Lower lobe of right lung (tissue), 2 donors: ENCODE measurements around the gene ADAP2. TPM values are rescaled to one million over a fixed set of nuclear protein-coding genes. Genes with fewer than 3 reads are reported as not detected.
"Not testable (repeated sequence)": the region's sequence is repeated elsewhere in the genome, so short reads cannot be mapped to it uniquely, and the experiment has no call there.

Experiments
- ATAC-seq, 2 donors: fragments of 200-7000 bp; cut with Tn5 transposase; one replicate each; pipeline ENCODE4 v1.9.1; 2020 to 2022; ENCODE audit warnings: mild to moderate bottlenecking in 2 of 2, moderate library complexity in 2 of 2
- DNase-seq: peaks from one replicate; pipeline ENCODE4 v3.0.0-alpha.2; 2020
- H3K27ac ChIP-seq: fragments of 200-600 bp; one replicate; pipeline ENCODE4 v1.8.0; 2022
- H3K27me3 ChIP-seq: fragments of 200-600 bp; one replicate; pipeline ENCODE4 v1.8.0; 2022; ENCODE audit warnings: low read depth
- H3K36me3 ChIP-seq: fragments of 200-600 bp; one replicate; pipeline ENCODE4 v1.8.0; 2022; ENCODE audit warnings: mild to moderate bottlenecking
- H3K4me1 ChIP-seq: fragments of 200-600 bp; one replicate; pipeline ENCODE4 v1.8.0; 2022
- H3K4me3 ChIP-seq: fragments of 200-600 bp; one replicate; pipeline ENCODE4 v1.8.0; 2022; ENCODE audit warnings: mild to moderate bottlenecking
- H3K9me3 ChIP-seq: fragments of 200-600 bp; one replicate; pipeline ENCODE4 v1.8.0; 2022
- intact Hi-C: fragments of 100-400 bp; cut with DNase I; formaldehyde crosslinking; loops from one replicate; pipeline ENCODE4 v1.11.0; 2022
- total RNA-seq: library from RNA; stranded (reverse); fragmentation: NEBNext Ultra II Directional; extraction: Animal tissue kit (Norgen Biotek cat#: 25700); gene quantifications from one replicate; pipeline ENCODE4 v1.2.1, GENCODE V29; 2021
- TF ChIP-seq, protein P1 (sequence below): fragments of 200-600 bp; IDR thresholded peaks from one replicate; pipeline ENCODE4 v1.8.0; 2022; ENCODE audit warnings: antibody characterized with exemption, mild to moderate bottlenecking
- donor health status: DM: no; HTN: yes; CAD: no; lungs with severe emphysema.

The ADAP2 gene
- total RNA-seq, 1 donor from 2014 or later: 31.5 TPM

DNA sequence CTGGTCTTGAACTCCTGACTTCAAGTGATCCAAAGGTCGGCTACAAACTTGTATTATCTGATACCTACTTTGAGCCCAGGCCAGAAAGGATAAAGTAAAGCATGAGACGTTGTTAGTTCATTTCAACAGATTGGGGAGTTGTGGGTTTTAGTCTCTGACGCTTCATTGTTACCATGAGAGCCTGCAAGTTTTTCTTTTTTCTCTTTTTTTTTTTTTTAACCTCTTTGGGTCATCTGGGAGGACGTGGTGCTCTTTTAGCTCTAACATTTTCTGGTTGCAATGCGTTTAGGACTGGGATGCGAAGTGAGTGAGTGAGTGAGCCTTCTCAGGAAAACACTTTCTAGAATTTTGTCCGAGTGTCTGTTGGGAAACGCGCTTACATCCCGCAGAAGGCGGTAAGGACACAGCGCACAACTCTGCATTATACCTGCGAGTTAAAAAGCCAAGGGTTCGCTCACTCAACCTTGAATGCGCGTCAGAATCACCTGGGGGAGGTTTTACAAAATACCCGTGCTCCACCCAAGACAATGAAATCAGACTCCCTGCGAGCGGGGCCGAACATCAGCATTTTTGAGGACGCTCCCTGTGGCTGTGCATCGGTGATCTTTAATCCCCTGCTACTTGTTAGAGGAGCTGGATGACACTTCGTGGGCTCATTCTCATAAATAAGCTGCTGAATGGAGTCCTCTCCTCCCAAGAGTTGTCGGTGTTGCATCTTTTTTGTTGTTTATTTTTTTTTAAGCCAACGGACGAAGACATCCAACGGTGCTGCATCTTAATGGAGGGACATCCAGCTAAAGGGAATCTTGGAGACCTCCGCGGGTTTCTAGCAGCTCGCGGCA lies 48.5 kb downstream of the ADAP2 start:
- intact Hi-C loops: no loop called here

DNA sequence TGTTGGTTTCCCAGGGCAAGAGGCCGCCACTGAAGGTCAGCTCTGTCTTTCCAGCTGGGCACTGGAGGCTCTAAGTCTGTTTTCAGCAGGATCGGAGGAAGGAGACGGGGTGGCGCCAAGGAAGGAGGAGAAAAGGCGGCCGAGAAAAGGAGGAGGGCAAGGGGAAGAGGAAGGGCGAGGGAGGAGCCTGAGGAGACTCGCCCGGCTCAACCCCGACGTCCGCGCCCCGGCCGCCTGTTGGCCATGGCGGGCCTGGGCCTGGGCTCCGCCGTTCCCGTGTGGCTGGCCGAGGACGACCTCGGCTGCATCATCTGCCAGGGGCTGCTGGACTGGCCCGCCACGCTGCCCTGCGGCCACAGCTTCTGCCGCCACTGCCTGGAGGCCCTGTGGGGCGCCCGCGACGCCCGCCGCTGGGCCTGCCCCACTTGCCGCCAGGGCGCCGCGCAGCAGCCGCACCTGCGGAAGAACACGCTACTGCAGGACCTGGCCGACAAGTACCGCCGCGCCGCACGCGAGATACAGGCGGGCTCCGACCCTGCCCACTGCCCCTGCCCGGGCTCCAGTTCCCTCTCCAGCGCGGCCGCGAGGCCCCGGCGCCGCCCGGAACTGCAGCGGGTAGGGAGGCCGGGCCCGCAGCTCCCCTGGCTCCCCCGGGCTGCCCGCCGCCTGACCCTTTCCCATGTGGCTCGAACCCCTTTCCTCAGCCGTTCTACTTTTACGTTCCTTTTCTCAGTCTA lies 49.3 kb downstream of the ADAP2 start, which contains the start of gene RNF135:
TSS of gene RNF135 (plus strand) at position 209 of the 737 bp plus-strand sequence. CDS start at position 244, 35 bp downstream.
- no peaks in the 10 kb centered on the region for H3K9me3 ChIP-seq
- H3K4me3 ChIP-seq: peak within 1 kb of the TSS; percentile 84
- ATAC-seq: peak; percentile 96 to 98
- TF ChIP-seq, protein P1, sequence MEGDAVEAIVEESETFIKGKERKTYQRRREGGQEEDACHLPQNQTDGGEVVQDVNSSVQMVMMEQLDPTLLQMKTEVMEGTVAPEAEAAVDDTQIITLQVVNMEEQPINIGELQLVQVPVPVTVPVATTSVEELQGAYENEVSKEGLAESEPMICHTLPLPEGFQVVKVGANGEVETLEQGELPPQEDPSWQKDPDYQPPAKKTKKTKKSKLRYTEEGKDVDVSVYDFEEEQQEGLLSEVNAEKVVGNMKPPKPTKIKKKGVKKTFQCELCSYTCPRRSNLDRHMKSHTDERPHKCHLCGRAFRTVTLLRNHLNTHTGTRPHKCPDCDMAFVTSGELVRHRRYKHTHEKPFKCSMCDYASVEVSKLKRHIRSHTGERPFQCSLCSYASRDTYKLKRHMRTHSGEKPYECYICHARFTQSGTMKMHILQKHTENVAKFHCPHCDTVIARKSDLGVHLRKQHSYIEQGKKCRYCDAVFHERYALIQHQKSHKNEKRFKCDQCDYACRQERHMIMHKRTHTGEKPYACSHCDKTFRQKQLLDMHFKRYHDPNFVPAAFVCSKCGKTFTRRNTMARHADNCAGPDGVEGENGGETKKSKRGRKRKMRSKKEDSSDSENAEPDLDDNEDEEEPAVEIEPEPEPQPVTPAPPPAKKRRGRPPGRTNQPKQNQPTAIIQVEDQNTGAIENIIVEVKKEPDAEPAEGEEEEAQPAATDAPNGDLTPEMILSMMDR: peak; percentile 46
- peak; percentile 90 for DNase-seq
- H3K36me3 ChIP-seq: no peaks in the 10 kb centered on the region
- intact Hi-C loops: no loop called here
- H3K27me3 ChIP-seq: no peaks in the 10 kb centered on the region
- H3K27ac ChIP-seq: peak within 1 kb of the TSS; percentile 97
- peaks cover 13% of the 10 kb centered on the region for H3K4me1 ChIP-seq

More for the DNA sequence above, 48.5 kb downstream of the ADAP2 start:
- Histone ChIP-seq H3K4me1 (peaks cover 13% of the 10 kb centered on the region), H3K36me3 (no peaks in the 10 kb centered on the region), H3K9me3 (no peaks in the 10 kb centered on the region), H3K27ac (peak overlapping the region; percentile 97), H3K4me3 (peak overlapping the region; percentile 84), H3K27me3 (no peaks in the 10 kb centered on the region)
- TF ChIP-seq, protein P1: no peak
- DNase-seq: no peak
- peak; percentile 3 to 4 for ATAC-seq

DNA sequence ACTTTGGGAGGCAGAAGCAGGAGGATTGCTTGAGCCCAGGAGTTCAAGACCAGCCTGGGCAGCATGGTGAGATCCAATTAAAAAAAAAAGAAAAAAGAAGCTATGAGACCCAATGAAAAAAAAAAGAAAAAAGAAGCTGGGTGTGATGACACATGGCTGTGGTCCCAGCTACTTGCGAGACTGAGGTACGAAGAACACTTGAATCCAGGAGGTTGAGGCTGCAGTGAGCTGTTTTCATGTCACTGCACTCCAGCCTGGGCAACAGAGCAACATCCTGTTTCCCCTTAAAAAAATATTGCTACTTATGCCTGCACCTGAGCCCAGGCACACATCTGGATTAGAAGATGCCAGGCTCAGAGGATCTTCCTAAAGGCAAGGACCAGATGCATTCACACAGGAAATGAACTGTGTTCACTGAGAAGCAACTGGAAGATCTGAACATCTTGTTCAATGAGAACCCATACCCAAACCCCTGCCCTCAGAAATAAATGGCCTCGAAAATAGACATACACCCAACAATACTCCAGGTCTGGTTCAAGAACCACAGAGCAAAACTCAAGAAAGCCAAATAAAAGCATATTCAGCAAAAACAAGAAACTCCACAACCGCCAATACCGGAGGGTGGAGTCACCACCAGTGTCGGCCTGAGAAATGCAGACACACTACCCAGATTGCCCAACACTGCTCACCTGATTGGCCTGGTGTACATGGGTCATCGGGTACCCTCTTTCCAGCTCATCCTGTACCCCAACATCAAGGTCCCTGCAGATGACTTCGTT lies 53.5 kb downstream of the ADAP2 start:
- DNase-seq: no peak
- TF ChIP-seq, protein P1: no peak

DNA sequence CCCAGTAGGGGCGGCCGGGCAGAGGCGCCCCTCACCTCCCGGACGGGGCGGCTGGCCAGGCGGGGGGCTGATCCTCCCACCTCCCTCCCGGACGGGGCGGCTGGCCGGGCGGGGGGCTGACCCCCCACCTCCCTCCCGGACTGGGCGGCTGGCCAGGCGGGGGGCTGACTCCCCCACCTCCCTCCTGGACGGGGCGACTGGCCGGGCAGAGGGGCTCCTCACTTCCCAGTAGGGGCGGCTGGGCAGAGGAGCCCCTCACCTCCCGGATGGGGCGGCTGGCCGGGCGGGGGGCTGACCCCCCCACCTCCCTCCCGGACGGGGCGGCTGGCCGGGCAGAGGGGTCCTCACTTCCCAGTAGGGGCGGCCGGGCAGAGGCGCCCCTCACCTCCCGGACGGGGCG lies 58.2 kb downstream of the ADAP2 start:
- H3K4me3 ChIP-seq, H3K4me1 ChIP-seq, H3K27me3 ChIP-seq, ATAC-seq, H3K27ac ChIP-seq, H3K36me3 ChIP-seq, H3K9me3 ChIP-seq, intact Hi-C loops, DNase-seq: not testable (repeated sequence)

More for the DNA sequence above, 53.5 kb downstream of the ADAP2 start:
- Histone ChIP-seq H3K27me3 (no peaks in the 10 kb centered on the region), H3K4me3 (no peak overlapping the region), H3K9me3 (no peaks in the 10 kb centered on the region), H3K36me3 (no peaks in the 10 kb centered on the region), H3K4me1 (peaks cover 6% of the 10 kb centered on the region), H3K27ac (no peak overlapping the region)
- no peak for ATAC-seq
- intact Hi-C loops: no loop called here

DNA sequence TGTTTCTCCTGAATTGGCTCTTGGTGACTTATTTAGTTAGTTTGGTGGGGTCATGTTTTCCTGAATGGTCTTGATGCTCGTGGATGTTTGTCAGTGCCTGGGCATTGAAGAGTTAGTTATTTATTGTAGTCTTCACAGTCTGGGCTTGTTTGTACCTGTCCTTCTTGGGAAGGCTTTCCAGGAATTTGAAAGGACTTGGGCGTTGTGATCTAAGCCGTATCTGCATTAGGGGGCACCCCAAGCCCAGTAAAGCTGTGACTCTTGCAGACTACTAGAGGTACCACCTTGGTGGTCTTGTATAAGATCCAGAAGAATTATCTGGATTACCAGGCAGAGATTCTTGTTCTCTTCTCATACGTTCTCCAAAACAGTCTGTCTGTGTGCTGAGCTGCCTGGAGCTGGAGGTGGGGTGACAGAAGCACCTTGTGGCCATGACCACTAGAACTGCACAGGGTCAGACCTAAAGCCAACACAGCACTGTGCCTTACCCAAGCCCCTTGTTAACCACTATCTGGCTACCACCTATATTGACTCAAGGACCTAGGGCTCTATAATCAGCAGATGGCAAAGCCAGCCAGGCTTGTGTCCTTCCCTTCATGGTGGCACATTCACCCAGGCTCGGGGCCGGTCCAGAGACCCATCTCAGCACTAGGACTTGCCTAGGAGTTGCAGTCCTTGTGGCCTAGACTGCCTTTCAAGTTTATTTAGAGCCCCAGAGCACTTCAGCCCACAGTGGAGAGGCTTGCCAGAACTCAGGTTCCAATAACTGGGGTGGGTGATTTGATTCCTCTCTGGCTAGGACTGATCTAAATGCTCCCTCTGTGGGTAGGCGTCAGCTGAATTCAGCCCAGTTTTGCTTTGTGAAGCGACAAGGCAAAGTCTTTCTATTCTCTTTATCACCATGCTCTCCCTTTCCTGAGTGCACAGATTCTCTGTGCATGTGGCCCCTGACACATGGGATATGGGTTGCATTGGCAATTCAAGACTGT lies 60.1 kb downstream of the ADAP2 start:
- intact Hi-C loops: no loop called here
- H3K9me3 ChIP-seq: no peaks in the 10 kb centered on the region
- ATAC-seq (no peak), DNase-seq (no peak)
- TF ChIP-seq, protein P1: no peak
- H3K4me3 ChIP-seq: no peak overlapping the region
- peaks cover 25% of the 10 kb centered on the region for H3K36me3 ChIP-seq
- H3K27me3 ChIP-seq: no peaks in the 10 kb centered on the region
- H3K4me1 ChIP-seq: no peaks in the 10 kb centered on the region
- no peak overlapping the region for H3K27ac ChIP-seq
